SK-N-MC (cell line): ENCODE measurements around the gene MVK.

Experiments
- EZH2 ChIP-seq: fragments of 200-600 bp; sonication (generic); IDR thresholded peaks from one replicate; pipeline ENCODE4 v1.6.1; 2017; ENCODE audit warnings: antibody characterized with exemption
- POLR2AphosphoS5 ChIP-seq: IDR thresholded peaks from 2 replicates; pipeline ENCODE4 v1.6.1; 2012; ENCODE audit warnings: mild to moderate bottlenecking, low read depth, low read length, borderline replicate concordance

- TF ChIP-seq POLR2AphosphoS5 (no peak), EZH2 (no peak)
These were observed 26.9 kb downstream of the MVK start for GRCh38 chr12:109600481-109600880.
